Cardiac muscle cell (in vitro differentiated cells and primary cell): ENCODE measurements around the gene COMT. TPM values are rescaled to one million over a fixed set of nuclear protein-coding genes. Genes with fewer than 3 reads are reported as not detected.
A peak's percentile ranks its signal among the peaks of the same experiment; 100 is the strongest.

ENCODE experiments used
- DNase-seq, 2 donors: peaks; one replicate each; pipeline versions ENCODE4 v3.0.0 to v3.0.0-alpha.2; 2010 to 2017; ENCODE audit warnings: low read depth in 1 of 2, low spot score in 1 of 2
- H3K27ac ChIP-seq: fragments of 200-600 bp; sonication (generic); 2 replicates; pipeline ENCODE4 v1.5.1; 2016
- H3K27me3 ChIP-seq: fragments of 200-600 bp; sonication (generic); 2 replicates; pipeline ENCODE4 v1.6.0; 2016; ENCODE audit warnings: control low read depth
- H3K36me3 ChIP-seq: fragments of 200-600 bp; sonication (generic); 2 replicates; pipeline ENCODE4 v1.5.1; 2016; ENCODE audit warnings: control low read depth
- H3K4me1 ChIP-seq: fragments of 200-600 bp; sonication (generic); 2 replicates; pipeline ENCODE4 v1.8.1; 2017; ENCODE audit warnings: low read depth, mild to moderate bottlenecking, mixed run types
- H3K4me3 ChIP-seq: fragments of 200-600 bp; sonication (generic); 2 replicates; pipeline ENCODE4 v1.5.1; 2016; ENCODE audit warnings: mild to moderate bottlenecking
- H3K9me3 ChIP-seq: fragments of 200-600 bp; sonication (generic); 2 replicates; pipeline ENCODE4 v1.5.1; 2017; ENCODE audit warnings: low read depth, mild to moderate bottlenecking, control low read depth
- CTCF ChIP-seq: IDR thresholded peaks from 2 replicates; pipeline ENCODE4 v1.5.1; 2012; ENCODE audit warnings: low read depth, mild to moderate bottlenecking, low read length
- polyA plus RNA-seq: library from polyadenylated mRNA; unstranded; fragments of >200 nt; fragmentation: Nextera tagmentation; extraction: Ambion mirVana; gene quantifications from 2 replicates; pipeline ENCODE4 v1.2.1, GENCODE V29; 2016
- total RNA-seq: library from RNA; depleted of rRNA; stranded (reverse); fragments of >200 nt; gene quantifications from 2 replicates; pipeline ENCODE4 v1.2.3, GENCODE V29; 2016

The COMT gene
- 41.3 and 51.9 TPM in 2 replicates for total RNA-seq
- polyA plus RNA-seq = 33.2 and 35.8 TPM in 2 replicates

GRCh38 chr22:19941365-19942082, at the start of gene COMT, which contains the start of gene TXNRD2:
TSS of gene COMT (plus strand) at chr22:19941772. CDS start at chr22:19962527, 20,755 bp downstream.
TSS of gene TXNRD2 (minus strand) at chr22:19941818. CDS start at chr22:19941803, 15 bp downstream.
- TF ChIP-seq CTCF = no peak
- Histone ChIP-seq H3K36me3 (no peaks in the 10 kb centered on the region), H3K27me3 (no peaks in the 10 kb centered on the region), H3K9me3 (no peaks in the 10 kb centered on the region), H3K4me3 (peak within 1 kb of the TSS; percentile 43), H3K4me1 (peaks cover 7% of the 10 kb centered on the region), H3K27ac (peak within 1 kb of the TSS; percentile 80)
- DNase-seq = peak; percentile 65 to 75

- Histone ChIP-seq H3K4me3 (no peak overlapping the region), H3K27me3 (no peaks in the 10 kb centered on the region), H3K9me3 (no peaks in the 10 kb centered on the region), H3K27ac (no peak overlapping the region), H3K36me3 (no peaks in the 10 kb centered on the region), H3K4me1 (peaks cover 15% of the 10 kb centered on the region)
- TF ChIP-seq CTCF = no peak
- DNase-seq = peak in 1 of 2 donors; percentile 63
These were observed 49.2 kb upstream of the COMT start for GRCh38 chr22:19892257-19892879.

- Histone ChIP-seq H3K4me3 (no peak overlapping the region), H3K27me3 (no peaks in the 10 kb centered on the region), H3K9me3 (no peaks in the 10 kb centered on the region), H3K27ac (no peak overlapping the region), H3K36me3 (no peaks in the 10 kb centered on the region), H3K4me1 (peaks cover 20% of the 10 kb centered on the region)
- no peak for DNase-seq
- no peak for TF ChIP-seq CTCF
These were observed 48.6 kb upstream of the COMT start for GRCh38 chr22:19892925-19893324.

- Histone ChIP-seq H3K27me3 (no peaks in the 10 kb centered on the region), H3K9me3 (no peaks in the 10 kb centered on the region), H3K4me1 (peaks cover 20% of the 10 kb centered on the region), H3K27ac (no peak overlapping the region), H3K4me3 (no peak overlapping the region), H3K36me3 (no peaks in the 10 kb centered on the region)
- DNase-seq = no peak
- no peak for TF ChIP-seq CTCF
These were observed 48.2 kb upstream of the COMT start for GRCh38 chr22:19893363-19893762.

GRCh38 chr22:19895160-19895849, 46.3 kb upstream of the COMT start:
- Histone ChIP-seq H3K4me3 (no peak overlapping the region), H3K9me3 (no peaks in the 10 kb centered on the region), H3K36me3 (no peaks in the 10 kb centered on the region), H3K4me1 (peaks cover 20% of the 10 kb centered on the region), H3K27ac (no peak overlapping the region), H3K27me3 (no peaks in the 10 kb centered on the region)
- no peak for DNase-seq
- TF ChIP-seq CTCF = no peak
